ENCODE data around the gene NPY2R. TPM values are rescaled to one million over a fixed set of nuclear protein-coding genes. Genes with fewer than 3 reads are reported as not detected.

NPY2R gene, protein sequence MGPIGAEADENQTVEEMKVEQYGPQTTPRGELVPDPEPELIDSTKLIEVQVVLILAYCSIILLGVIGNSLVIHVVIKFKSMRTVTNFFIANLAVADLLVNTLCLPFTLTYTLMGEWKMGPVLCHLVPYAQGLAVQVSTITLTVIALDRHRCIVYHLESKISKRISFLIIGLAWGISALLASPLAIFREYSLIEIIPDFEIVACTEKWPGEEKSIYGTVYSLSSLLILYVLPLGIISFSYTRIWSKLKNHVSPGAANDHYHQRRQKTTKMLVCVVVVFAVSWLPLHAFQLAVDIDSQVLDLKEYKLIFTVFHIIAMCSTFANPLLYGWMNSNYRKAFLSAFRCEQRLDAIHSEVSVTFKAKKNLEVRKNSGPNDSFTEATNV
- total RNA-seq (not detected), polyA plus RNA-seq (not detected)
- long read RNA-seq, donor 1 = 0 reads
- long read RNA-seq, donor 2 = 0 reads

DNA sequence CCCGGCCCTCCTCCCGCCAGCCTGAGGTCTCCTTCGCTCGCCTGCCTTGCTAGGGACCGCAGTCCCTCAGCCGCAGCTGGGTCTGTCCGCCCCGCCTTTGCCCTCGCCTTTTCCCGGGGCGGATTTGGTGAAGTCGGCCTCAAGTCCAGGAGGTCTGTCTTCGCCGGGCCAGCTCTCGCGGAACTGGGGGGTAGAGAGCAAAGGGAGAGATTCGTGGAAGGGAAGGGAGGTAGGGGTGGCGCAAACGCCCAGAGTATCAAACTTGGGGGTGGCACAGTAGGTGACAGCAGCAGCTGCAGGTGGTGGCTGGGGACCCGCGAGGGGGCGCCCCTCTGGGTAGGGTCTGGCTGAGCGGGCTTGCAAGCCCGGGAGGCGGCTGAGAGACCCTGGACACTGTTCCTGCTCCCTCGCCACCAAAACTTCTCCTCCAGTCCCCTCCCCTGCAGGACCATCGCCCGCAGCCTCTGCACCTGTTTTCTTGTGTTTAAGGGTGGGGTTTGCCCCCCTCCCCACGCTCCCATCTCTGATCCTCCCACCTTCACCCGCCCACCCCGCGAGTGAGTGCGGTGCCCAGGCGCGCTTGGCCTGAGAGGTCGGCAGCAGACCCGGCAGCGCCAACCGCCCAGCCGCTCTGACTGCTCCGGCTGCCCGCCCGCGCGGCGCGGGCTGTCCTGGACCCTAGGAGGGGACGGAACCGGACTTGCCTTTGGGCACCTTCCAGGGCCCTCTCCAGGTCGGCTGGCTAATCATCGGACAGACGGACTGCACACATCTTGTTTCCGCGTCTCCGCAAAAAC is at the start of gene NPY2R:
Gene NPY2R (plus strand): TSS at position 379 of the 797 bp plus-strand sequence. CDS start 5,304 bp downstream, outside the sequence.
- Histone ChIP-seq H3K4me3 (no peak within 1 kb of the TSS), H3K9me3 (no peaks in the 10 kb centered on the region), H3K27me3 (ENCODE audit: insufficient read depth in 3 of 3, low read length in 2 of 3) (peaks cover 0 to 23% (median 8%) of the 10 kb centered on the region in 3 donors), H3K4me1 (no peaks in the 10 kb centered on the region), H3K27ac (no peak within 1 kb of the TSS), H3K36me3 (ENCODE audit: insufficient read depth in 1 of 2, low read depth in 1 of 2) (no peaks in the 10 kb centered on the region)
- peak in 1 of 2 donors; percentile 39 for DNase-seq
- TF ChIP-seq, protein P1, sequence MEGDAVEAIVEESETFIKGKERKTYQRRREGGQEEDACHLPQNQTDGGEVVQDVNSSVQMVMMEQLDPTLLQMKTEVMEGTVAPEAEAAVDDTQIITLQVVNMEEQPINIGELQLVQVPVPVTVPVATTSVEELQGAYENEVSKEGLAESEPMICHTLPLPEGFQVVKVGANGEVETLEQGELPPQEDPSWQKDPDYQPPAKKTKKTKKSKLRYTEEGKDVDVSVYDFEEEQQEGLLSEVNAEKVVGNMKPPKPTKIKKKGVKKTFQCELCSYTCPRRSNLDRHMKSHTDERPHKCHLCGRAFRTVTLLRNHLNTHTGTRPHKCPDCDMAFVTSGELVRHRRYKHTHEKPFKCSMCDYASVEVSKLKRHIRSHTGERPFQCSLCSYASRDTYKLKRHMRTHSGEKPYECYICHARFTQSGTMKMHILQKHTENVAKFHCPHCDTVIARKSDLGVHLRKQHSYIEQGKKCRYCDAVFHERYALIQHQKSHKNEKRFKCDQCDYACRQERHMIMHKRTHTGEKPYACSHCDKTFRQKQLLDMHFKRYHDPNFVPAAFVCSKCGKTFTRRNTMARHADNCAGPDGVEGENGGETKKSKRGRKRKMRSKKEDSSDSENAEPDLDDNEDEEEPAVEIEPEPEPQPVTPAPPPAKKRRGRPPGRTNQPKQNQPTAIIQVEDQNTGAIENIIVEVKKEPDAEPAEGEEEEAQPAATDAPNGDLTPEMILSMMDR (IDR thresholded peaks at IDR 0.05) = no peak
- intact Hi-C loops (cut with DNase I) = no loop called here
- no peak for ATAC-seq
- WGBS, 3 donors = 0 to 1% (median 1%) methylated on average over 46 to 55 of the region's 55 CpGs

DNA sequence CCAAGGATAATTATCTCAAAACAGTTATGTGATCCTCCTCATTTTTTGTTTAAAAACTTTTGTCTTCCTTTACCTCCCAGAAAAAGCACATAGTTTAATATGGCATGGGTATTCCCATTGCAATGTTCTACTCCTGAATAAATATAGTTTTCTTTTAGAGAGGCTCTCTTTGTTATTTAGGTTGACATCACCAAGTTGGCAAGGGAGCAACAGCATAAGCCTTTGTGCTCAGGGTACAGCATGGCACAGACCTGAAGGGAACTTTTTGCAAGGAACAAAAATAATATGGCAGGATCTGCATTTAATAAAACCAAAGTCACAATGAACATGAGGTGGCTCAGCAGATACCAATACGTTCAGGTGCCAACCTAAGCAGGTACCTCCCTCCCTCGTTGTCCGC is 47.1 kb upstream of the NPY2R start:
- TF ChIP-seq, protein P1 (IDR thresholded peaks at IDR 0.05) = no peak
- Histone ChIP-seq H3K27me3 (ENCODE audit: insufficient read depth in 3 of 3, low read length in 2 of 3) (no peaks in the 10 kb centered on the region), H3K27ac (no peak overlapping the region), H3K36me3 (ENCODE audit: insufficient read depth in 1 of 2, low read depth in 1 of 2) (no peaks in the 10 kb centered on the region), H3K9me3 (no peaks in the 10 kb centered on the region), H3K4me1 (no peaks in the 10 kb centered on the region), H3K4me3 (no peak overlapping the region)
- ATAC-seq (no peak), DNase-seq (no peak)
- intact Hi-C loops (cut with DNase I) = no loop called here
- WGBS, 3 donors = 91 to 94% (median 93%) methylated on average over 3 of the region's 3 CpGs

DNA sequence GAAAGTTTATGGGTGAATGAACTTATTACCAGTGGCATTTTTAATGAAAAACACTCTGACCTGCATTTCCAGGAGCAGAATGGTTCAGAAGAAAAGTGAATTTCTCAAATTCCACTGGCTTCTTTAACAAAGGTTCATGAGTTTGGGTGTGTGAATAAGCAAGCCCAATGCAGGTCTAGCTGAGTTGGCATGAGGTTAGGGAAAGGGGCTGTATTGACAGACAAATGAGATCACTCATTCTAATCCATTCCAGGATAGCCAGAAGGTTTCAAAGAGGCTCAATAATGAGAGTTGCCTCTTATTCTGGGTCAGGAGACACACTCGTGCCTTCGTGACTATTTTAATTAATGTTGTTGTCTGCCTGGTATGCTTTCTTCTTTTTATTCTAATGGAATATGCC is 43.7 kb upstream of the NPY2R start:
- DNase-seq (no peak), ATAC-seq (no peak)
- Histone ChIP-seq H3K27ac (no peak overlapping the region), H3K9me3 (no peaks in the 10 kb centered on the region), H3K4me1 (no peaks in the 10 kb centered on the region), H3K4me3 (no peak overlapping the region), H3K36me3 (ENCODE audit: insufficient read depth in 1 of 2, low read depth in 1 of 2) (no peaks in the 10 kb centered on the region), H3K27me3 (ENCODE audit: insufficient read depth in 3 of 3, low read length in 2 of 3) (no peaks in the 10 kb centered on the region)
- 57 to 87% (median 75%) methylated on average over 2 of the region's 2 CpGs for whole genome bisulfite sequencing, 3 donors
- intact Hi-C loops (cut with DNase I) = no loop called here
- TF ChIP-seq, protein P1 (IDR thresholded peaks at IDR 0.05) = no peak

DNA sequence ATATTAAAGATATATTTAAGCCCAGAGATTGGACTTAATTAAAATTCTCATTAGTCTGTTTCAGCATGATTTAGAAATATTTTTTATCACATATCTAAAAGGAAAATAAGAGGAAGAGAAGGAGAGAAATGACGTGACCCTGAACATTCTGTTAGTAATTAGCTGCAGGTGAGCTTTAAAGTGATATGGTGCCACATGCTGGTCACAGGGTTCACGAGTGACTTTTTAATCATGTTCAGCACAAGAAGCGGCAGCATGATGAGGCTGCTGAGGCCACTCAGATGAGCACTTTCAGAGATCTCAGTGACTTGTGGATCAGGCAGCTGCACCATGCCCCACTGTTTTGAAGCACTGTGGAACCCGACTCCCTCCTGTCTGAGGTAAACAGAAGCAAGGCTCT is 37.9 kb upstream of the NPY2R start:
- Histone ChIP-seq H3K36me3 (ENCODE audit: insufficient read depth in 1 of 2, low read depth in 1 of 2) (no peaks in the 10 kb centered on the region), H3K27ac (no peak overlapping the region), H3K9me3 (no peaks in the 10 kb centered on the region), H3K27me3 (ENCODE audit: insufficient read depth in 3 of 3, low read length in 2 of 3) (no peaks in the 10 kb centered on the region), H3K4me1 (no peaks in the 10 kb centered on the region), H3K4me3 (no peak overlapping the region)
- DNase-seq (no peak), ATAC-seq (no peak)
- intact Hi-C loops (cut with DNase I) = no loop called here
- WGBS, 3 donors = 53 to 65% (median 63%) methylated on average over 4 of the region's 4 CpGs
- TF ChIP-seq, protein P1 (IDR thresholded peaks at IDR 0.05) = no peak
